Activated CD8-positive, alpha-beta memory T cell treated with anti-CD3 and anti-CD28 coated beads for 1 hour (primary cell): Measurements from ENCODE around the gene NDUFA6.
"Not testable (repeated sequence)": the region's sequence is repeated elsewhere in the genome, so short reads cannot be mapped to it uniquely, and the experiment has no call there.

Experiments used
- DNase-seq, 2 donors: peaks; one replicate each; pipeline ENCODE4 v3.0.0-alpha.2; 2020; ENCODE audit warnings: low read depth in 1 of 2; ENCODE audit errors: extremely low read depth in 1 of 2

The NDUFA6 gene

GRCh38 chr22:42114721-42115120 is 24.1 kb upstream of the NDUFA6 start:
- no peak for DNase-seq

- not testable (repeated sequence) for DNase-seq
Observed at GRCh38 chr22:42112793-42113192, 22.2 kb upstream of the NDUFA6 start.

- DNase-seq: no peak
Observed at GRCh38 chr22:42111798-42112197, 21.2 kb upstream of the NDUFA6 start.

GRCh38 chr22:42108848-42109247 is 18.3 kb upstream of the NDUFA6 start:
- DNase-seq: no peak

- not testable (repeated sequence) for DNase-seq
Observed at GRCh38 chr22:42104332-42104860, 13.8 kb upstream of the NDUFA6 start.

- no peak for DNase-seq
Observed at GRCh38 chr22:42101199-42101598, 10.6 kb upstream of the NDUFA6 start.

GRCh38 chr22:42091455-42091782 is 847 bp upstream of the NDUFA6 start:
- DNase-seq: no peak

- no peak for DNase-seq
Observed at GRCh38 chr22:42086051-42086450, 4.5 kb downstream of the NDUFA6 start.

- no peak for DNase-seq
Observed at GRCh38 chr22:42084874-42085273, 5.7 kb downstream of the NDUFA6 start.

- no peak for DNase-seq
Observed at GRCh38 chr22:42083119-42083518, 7.5 kb downstream of the NDUFA6 start.

GRCh38 chr22:42080287-42080686 is 10.3 kb downstream of the NDUFA6 start:
- no peak for DNase-seq

GRCh38 chr22:42079319-42080251 is 11.0 kb downstream of the NDUFA6 start, which contains the start of gene SMDT1:
SMDT1 (plus strand) TSS chr22:42079700; CDS start chr22:42079769, 69 bp downstream.
- DNase-seq: peak; percentile 96 to 97

- no peak for DNase-seq
Observed at GRCh38 chr22:42078469-42079318, 11.9 kb downstream of the NDUFA6 start.

GRCh38 chr22:42077486-42078125 is 13.0 kb downstream of the NDUFA6 start:
- DNase-seq: no peak

GRCh38 chr22:42076764-42077485 is 13.6 kb downstream of the NDUFA6 start:
- no peak for DNase-seq

- no peak for DNase-seq
Observed at GRCh38 chr22:42074846-42075676, 15.5 kb downstream of the NDUFA6 start.

- no peak for DNase-seq
Observed at GRCh38 chr22:42074132-42074811, 16.3 kb downstream of the NDUFA6 start, which contains the start of gene PHETA2. PHETA2 (plus strand) TSS chr22:42074248; CDS start chr22:42077294, 3,046 bp downstream.

GRCh38 chr22:42073621-42074041 is 16.9 kb downstream of the NDUFA6 start:
- no peak for DNase-seq
